ENCODE measurements around the gene RBMS3.

The RBMS3 gene

GRCh38 chr3:29610781-29611180 is 329.9 kb downstream of the RBMS3 start:
- DNase-seq (ENCODE audit: extremely low spot score), result no peak
- ChIA-PET POLR2A (no interaction called here), CTCF (no interaction called here)
- TF ChIP-seq CTCF (IDR thresholded peaks at IDR 0.05; ENCODE audit: control extremely low read depth, extremely low read depth, low read depth, missing control alignments), result no peak

- no peak for DNase-seq (ENCODE audit: extremely low spot score)
- TF ChIP-seq CTCF (IDR thresholded peaks at IDR 0.05; ENCODE audit: control extremely low read depth, extremely low read depth, low read depth, missing control alignments), result no peak
- POLR2A ChIA-PET, result no interaction called here
- CTCF ChIA-PET, result no interaction called here
Measured at GRCh38 chr3:29611252-29611651, 330.4 kb downstream of the RBMS3 start.

GRCh38 chr3:29612536-29612935 is 331.7 kb downstream of the RBMS3 start:
- ChIA-PET POLR2A (no interaction called here), CTCF (no interaction called here)
- DNase-seq (ENCODE audit: extremely low spot score), result no peak
- no peak for TF ChIP-seq CTCF (IDR thresholded peaks at IDR 0.05; ENCODE audit: control extremely low read depth, extremely low read depth, low read depth, missing control alignments)

- no peak for TF ChIP-seq CTCF (IDR thresholded peaks at IDR 0.05; ENCODE audit: control extremely low read depth, extremely low read depth, low read depth, missing control alignments)
- no peak for DNase-seq (ENCODE audit: extremely low spot score)
- CTCF ChIA-PET, result interaction anchor here (1.4 kb wide), 1 partner anchor 84 kb away, joined by 3 read pairs; no protein-coding TSS in a partner anchor
- POLR2A ChIA-PET, result no interaction called here
Measured at GRCh38 chr3:29614954-29615353, 334.1 kb downstream of the RBMS3 start.

- no peak for DNase-seq (ENCODE audit: extremely low spot score)
- CTCF ChIA-PET, result interaction anchor here (1.6 kb wide), 1 partner anchor 19 kb away, joined by 3 read pairs; no protein-coding TSS in a partner anchor
- POLR2A ChIA-PET, result no interaction called here
- no peak for TF ChIP-seq CTCF (IDR thresholded peaks at IDR 0.05; ENCODE audit: control extremely low read depth, extremely low read depth, low read depth, missing control alignments)
Measured at GRCh38 chr3:29618395-29619282, 337.8 kb downstream of the RBMS3 start.

GRCh38 chr3:29619676-29620075 is 338.8 kb downstream of the RBMS3 start:
- TF ChIP-seq CTCF (IDR thresholded peaks at IDR 0.05; ENCODE audit: control extremely low read depth, extremely low read depth, low read depth, missing control alignments), result no peak
- no peak for DNase-seq (ENCODE audit: extremely low spot score)
- CTCF ChIA-PET, result interaction anchor here (1.2 to 1.7 kb wide), 2 partner anchors 10 to 43 kb away, joined by 3 to 4 read pairs; no protein-coding TSS in a partner anchor
- POLR2A ChIA-PET, result no interaction called here

Measured in GM10248 (cell line).